GM21367 (cell line): ENCODE measurements around the gene ITGAE.

ENCODE experiments used
- ATAC-seq: cut with Tn5 transposase; IDR thresholded peaks from one replicate; pipeline ENCODE4 v1.9.1; 2021; ENCODE audit not compliant: unreplicated experiment

The ITGAE gene

DNA sequence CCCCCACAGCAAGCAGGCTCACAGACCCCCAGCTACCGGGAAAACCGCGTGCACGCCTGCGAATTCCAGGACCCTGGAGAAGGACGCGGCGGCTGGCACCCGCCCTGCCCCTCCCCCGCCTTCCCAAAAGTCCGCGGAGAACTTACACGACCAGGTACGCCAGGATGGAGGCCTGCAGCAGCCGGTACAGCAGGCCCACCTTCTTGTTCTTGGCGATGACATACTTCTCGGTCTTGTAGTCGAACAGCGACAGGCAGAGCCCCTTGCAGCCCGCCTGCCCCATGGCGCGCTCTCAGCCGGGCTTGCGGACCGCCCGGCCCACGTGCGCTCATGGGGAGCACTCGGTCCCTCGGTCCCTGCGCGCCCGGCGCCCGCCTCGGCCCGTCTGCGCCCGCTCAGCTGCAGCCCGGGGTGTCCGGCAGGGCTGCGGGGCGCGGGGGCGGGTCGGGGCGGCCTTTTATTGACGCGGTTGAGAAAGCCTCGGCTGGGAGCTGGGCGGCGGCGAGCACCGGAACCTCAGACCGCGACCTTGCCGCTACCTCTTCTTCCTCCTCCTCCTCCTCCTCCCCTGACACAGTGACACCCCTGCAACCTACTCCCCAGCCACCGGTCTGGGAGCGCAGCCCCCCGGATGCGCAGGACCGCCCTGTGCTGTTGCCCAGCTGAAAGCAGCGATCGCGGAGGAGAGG is 105.1 kb downstream of the ITGAE start, which contains the start of gene P2RX5:
Gene P2RX5 (minus strand): TSS at position 433 of the 689 bp plus-strand sequence. CDS start 150 bp downstream, at position 283.
- no peak for ATAC-seq

DNA sequence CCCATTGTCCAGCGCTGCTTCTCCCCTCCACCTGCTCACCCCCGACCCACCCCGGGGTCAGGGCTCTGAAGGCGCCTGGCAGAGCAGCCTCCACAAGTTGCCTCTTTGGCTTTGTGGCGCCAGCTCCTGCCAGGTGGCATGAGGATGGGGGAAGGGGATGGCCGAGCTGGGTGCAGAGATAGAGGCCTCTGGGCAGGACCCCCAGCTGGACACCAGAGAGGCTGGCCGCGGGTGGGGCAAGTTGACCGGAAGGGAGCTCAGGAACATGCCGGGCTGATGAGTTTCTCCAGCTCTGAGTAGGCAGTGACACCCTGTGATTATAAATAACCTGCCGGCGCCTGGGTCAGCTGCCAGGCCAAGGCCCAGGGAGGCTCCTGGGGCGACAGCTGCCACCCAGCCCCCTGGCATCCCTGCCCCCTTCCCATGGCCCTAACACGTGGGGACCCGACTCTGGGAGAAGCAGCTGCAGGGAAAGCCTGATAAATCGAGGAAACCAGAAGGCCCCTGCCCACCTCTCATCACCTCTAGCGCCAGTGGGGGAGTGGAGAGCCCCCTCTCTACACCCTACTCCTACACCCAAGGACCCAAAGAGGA is 105.8 kb downstream of the ITGAE start:
- ATAC-seq: no peak

DNA sequence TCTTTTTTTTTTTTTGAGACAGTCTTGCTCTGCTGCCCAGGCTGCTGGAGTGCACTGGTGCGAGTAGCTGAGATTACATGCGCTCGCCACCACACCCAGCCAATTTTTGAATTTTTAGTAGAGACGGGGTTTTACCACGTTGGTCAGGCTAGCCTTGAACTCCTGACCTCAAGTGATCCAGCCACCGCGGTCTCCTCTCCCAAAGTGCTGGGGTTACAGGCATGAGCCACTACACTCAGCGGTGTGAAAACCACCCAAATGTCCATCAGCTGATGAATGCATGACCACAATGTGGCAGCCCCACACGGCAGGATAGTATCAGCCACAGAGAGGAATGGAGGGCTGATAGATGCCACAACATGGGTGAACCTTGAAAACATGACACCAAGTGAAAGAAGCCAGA is 107.2 kb downstream of the ITGAE start:
- ATAC-seq: no peak

DNA sequence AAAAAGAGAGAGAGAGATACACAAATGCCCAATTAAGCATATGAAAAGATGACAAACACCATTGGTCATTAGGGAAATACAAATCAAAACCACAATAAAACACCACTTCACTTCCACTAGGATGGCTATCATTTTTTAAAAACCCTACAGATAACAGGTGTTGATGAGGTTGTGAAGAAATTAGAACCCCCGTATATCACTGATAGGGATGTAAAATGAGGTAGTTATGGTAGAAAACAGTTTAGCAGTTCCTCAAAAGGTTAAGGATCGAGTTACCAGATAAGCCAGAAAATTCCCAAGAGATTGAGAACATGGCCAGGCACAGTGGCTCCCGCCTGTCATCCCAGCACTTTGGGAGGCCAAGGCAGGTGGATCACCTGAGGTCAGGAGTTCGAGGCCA is 107.8 kb downstream of the ITGAE start:
- ATAC-seq: no peak

DNA sequence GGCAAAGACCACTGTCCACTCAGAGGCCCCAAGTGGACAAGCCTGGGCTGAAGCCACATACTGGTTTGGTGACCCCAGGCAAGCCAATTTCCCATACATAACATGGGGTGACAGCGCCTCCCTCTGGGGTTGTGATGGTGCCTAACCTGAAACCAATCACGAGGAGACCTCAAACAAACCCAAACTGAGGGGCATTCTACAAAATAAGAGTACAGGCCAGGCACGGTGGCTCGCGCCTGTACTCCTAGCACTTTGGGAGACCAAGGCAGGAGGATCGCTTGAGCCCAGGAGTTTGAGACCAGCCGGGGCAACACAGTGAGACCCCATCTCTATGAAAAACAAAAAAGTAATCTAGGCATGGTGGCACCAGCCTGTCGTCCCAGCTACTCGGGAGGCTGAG is 108.6 kb downstream of the ITGAE start:
- ATAC-seq: no peak

DNA sequence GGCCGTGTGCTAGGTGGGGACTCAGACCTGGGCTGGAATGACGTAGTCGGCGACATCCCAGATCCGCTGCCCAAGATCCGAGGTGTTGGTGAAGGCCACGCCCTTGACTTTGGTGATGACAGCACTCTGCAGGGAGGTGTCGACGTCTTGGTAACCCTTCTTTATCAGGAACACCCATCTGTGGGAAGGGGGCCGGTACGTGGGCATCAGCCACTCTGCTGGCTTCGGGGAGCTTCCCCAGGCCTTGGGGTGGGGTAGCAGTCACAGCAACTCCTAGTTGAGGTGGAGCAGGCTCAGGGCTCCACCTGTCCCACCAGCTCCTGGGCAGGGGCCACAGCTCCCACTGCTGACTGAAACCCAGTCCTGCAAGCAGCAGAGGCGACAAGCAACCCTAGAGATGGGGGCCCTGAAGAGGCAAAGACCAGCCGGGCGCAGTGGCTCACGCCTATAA is 109.3 kb downstream of the ITGAE start:
- ATAC-seq: no peak

DNA sequence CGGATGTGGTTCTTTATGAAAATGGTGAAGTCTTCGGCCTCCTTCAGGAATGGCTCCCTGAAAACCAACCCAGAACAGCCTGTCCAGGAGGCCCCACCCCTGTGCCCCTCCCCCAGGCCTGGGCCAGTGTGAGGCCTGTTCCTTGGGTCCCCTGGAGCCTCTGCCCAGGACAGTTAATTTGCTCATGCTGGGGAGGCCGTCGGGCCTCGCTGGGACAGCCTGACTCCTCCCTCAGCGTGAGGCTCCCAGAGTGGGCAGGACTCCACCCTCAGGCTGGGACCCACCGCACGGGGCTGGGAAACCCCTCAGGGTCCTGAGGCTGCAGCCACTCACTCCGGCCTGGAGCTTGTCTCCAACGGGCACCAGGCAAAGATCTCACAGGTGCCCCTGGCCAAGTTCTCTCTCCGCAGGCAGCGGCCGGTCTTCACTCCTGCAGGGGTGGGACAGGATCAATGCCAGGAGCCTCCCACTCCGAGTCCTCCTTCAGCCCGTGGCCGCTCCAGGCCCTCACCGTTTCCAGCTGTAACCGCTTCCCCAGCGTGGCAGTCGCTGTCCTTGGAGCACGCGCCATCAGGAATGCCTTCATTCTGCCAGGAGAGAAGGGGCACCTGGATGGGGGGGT is 110.8 kb downstream of the ITGAE start:
- ATAC-seq: no peak

DNA sequence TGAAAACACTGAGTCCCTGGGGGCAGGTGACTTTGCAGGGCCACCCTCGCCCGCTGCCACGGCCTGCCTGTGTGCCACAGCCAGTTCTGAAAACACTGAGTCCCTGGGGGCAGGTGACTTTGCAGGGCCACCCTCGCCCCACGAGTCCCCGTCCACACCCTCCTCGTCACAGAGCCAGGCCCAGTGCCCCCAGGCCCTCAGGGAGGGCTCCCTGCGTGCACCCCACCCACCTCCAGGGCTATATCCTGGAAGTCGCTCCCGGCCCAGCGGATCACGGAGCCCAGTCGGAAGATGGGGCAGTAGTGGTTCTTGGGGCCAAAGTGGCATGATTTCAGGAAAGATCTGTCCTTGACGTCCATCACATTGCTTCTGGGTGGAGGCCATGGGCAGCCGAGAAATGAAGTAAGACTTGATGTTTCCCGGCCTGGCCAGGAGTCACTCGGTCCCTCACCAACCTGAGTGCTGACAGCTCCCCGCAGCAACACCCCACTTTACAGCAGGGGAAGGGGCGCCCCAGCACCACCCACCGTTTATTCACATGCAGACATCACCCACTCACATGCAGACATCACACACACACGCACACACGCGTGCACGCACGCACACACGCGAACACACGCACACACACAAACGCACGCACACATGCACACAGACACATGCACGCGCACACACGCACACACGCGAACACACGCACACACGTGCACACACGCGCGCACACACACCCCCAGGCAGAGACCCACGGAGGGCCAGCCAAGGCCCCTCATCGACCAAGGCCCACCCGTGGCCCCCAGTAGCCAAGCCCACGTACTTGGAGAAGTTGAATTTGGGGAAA is 111.5 kb downstream of the ITGAE start:
- no peak for ATAC-seq

DNA sequence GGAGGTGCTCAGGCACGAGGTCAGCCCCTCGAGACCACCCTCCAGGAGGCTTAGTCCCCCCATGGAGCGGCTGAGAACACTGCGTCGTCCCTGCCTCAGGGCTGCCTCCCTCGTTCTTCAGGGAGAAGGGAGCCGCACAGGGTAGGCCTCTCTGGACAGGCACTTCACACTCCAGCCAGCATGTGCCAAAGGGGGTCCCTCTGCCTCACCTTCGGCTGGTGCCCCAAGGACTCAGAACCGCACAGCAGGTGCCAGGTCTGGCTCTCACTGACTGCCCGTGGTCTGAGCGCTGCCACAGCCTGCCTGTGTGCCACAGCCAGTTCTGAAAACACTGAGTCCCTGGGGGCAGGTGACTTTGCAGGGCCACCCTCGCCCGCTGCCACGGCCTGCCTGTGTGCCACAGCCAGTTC is 112.1 kb downstream of the ITGAE start:
- no peak for ATAC-seq

DNA sequence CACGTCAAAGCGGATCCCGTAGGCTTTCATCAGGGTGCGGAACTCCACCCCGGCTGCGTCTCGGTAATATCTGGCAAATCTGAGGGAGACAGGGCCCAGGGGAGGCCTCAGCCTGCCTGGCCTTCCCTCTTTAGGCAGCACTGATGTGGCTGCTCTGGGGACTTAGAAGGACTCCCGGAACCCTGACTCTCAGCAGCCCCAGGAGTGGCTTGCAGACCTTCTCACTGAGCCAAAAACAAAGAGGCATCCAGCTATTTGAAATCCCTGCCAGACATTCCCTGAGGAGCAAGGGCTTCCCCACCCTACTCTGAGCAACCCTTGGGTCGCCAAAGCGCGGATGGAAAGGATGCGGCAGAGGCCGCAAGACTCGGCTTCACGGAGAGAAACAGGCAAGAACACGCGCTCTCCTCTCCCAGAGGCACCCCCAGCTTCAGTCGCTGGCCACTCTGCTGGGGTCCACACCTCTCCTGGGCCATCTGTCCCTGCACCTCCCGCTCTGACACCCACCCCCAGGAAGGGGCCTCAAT is 112.9 kb downstream of the ITGAE start:
- ATAC-seq: no peak

DNA sequence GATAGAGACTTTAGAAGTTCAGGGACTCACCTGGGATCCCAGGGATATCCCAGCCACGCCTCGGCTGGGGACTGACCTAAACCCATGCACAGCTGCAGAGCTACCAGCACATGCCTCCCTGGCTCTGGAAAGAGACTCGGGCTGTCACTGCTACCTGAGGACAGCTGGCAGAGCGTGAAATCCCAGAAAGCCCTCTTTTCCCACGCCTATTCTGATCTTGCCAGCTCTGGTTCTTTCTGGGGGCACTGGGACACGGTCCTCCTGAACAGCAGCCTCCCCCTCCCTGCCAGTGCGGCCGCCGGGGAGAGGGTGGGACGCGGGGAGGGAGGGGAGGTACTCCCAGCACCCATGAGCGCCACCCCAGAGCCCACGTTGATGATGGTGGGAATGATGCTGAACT is 115.8 kb downstream of the ITGAE start:
- ATAC-seq: no peak

DNA sequence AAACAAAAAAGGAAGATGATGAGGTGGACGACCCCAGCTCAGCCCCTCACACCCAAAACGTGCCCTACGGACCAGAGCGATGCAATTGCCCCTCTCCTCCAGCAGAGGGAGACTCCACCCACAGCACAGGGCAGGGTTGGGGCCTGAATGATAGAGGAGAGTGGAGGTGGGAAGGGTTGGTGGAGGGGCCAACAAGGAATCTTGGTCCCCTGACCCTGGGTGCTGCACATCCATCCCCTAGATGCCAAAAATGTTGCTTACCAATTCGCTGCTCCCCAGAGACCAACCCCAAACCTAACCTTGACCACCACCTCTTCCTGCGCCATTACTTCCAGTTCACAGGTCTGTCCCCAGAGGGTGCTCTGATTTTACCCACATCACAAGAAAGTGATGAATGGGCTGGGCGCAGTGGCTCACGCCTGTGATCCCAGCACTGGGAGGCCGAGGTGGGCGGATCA is 117.9 kb downstream of the ITGAE start:
- ATAC-seq: no peak

DNA sequence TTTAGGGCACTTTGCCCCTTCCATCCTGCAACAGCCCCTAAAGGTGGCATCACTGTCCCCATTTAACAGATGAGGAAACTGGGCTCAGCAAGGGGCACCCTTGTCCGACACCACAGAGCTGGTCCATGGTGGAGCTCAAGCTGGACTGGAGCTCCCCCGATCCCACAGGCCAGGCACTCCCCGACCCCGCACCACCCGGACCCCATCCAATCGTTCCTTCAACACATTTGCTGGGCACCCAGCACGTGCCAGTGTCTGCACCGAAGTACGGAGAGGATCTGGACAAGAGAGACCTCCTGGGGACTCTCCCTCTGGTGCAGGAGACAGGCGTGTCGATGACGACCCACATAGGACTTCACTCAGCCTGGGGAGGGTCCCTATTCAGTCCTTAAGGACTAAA is 119.0 kb downstream of the ITGAE start:
- ATAC-seq: no peak

DNA sequence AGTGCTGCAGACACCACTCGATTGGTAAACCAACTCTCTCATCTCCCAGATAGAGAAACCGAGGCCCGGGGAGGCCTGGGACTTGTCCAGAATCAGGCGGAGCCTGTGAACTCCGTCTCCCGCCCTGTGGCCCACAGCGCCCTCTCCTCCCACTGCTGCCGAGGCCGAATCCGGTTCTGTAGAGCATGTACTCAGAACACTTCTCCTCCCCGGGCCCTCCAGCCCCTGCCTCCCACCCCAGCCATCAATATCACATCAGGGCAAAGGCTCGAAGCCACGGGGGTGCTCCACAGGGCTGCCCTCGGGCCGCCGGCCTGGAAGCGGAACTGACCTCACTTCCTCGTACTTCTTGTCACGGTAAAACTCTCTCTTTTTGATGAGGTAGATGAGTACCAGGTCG is 119.4 kb downstream of the ITGAE start:
- no peak for ATAC-seq

DNA sequence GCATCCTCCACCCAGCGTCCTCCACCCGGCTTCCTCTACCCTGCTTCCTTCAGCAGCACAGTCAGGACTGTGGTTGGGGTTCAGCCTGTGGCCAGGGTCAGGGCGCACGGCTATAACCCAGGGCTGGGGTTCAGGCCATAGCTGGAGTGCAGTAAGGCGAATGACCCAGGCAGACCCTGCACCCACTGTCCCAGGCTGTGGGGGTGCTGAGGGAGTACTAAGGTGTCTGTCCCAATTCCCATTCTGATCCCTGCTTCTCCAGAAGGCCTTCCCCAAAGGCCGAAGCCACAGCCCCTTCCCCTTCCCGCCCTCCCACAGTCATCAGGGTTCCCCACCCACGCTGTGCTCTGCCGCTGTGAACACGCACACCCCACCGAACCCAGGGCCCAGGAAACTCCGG is 119.9 kb downstream of the ITGAE start:
- no peak for ATAC-seq

DNA sequence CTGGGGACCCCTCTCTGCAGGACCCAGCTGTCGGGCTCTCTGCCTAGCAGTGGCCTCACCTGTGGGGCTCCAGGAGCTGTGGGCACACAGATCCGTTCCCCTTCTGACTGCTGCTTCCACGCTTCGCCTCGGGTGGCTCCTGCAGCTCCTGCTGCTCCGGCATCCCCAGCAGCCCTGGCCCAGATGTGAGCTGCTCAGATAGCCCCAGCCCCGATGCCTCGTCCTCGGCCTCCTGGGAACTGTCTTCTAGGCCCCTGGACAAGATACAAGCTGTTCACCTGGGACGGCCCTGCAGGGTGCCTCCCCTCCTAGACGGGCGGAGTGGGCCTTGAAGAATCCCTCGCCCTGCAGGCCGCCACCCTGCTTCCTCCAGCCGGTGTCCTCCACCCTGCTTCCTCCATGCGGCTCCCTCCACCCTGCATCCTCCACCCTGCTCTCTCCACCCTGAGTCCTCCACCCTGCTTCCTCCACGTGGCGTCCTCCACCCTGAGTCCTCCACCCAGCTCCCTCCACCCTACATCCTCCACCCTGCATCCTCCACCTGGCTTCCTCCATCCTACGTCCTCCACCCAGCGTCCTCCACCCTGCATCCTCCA is 121.4 kb downstream of the ITGAE start:
- no peak for ATAC-seq

DNA sequence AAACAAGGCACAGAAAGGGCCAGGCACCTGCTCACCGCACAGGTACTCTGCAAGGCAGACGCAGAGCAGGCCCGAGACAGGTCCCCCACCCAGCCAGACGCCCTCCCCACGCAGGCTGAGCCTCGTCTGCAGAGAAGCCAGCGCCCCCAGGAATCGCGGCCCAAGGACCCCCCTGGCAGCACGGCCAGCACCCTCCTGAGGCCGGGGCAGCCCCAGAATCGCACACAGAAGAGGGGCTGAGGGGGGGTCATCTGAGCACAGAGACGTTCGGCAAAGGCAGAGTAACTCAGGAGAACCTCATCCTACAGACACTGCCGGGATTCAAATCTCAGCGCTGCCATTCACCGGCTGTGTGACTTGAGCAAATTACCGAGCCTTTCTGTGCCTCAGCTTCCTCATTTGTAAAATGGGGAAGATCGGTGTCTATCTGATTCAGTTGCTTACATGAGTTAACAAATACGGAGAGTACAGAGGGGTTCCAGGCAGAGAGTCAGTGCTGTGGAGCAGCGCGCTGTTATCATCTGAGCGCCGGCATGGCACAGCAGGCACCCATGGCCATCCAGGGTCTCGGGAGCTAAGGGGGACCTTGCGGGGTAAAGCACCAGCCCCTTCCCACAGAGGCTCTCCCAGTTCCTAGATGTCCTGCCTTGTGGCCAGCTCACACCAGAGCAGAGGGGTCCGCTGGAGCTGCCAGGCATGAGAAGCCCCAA is 122.0 kb downstream of the ITGAE start:
- ATAC-seq: no peak

DNA sequence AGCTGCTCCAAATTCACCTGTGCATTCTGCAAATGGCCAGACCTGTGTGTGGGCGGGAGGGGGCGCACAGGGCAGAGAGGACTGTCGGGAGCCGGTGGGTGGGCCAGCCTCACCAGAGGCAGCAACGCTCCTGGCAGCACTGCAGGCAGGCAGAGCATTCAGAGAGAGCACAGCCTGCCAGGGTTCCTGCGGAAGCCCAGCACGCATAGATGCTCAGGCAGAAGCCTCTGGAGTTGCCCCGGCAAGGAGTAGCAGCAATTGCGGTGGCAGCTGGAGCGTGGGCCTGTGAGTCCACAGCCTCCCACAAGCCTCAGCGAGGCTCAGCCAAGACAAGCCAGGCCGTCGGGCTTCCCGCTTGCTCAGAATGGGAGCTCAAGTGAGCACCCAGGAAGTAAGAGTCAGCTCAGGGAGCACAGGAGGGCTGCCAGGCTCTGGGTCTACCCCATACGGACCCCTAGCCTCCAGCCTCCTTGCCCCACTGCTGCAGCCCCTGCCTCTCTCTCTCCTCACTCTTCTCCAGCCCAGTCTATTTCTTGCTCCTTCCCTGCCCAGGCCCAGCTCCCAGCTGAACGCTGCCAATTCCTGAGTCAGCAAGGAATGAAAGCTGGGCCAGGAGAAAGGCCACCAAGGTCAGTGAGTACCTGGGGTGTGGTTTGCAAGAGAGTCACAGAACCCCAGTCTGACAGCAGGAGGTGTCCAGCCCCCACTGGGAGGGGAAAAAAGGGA is 122.7 kb downstream of the ITGAE start:
- ATAC-seq: no peak

DNA sequence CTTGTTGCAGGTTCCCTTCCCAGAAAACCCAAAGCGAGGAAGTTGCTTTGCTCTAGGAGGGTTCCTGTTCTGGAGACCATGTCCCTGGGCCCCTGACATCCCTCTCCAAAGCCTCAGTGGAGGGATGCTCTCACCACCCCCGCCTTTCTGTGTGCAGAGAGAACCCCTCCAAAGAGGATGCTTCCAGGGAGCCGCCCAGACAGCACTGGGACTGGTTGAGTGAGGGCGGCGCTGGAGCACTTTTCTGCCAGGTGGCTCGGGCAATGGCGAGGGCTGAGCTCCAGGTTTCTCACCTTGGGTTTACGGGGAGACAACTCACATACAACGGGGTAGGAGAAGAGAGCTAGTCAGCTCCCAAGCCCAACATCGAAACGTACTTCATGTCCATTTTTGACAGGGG is 125.1 kb downstream of the ITGAE start:
- ATAC-seq: no peak
